H1 (cell line): ENCODE measurements around the gene TRIM71. TPM values are rescaled to one million over a fixed set of nuclear protein-coding genes. Genes with fewer than 3 reads are reported as not detected.

ENCODE experiments used
- ATF3 ChIP-seq: IDR thresholded peaks from 2 replicates; pipeline ENCODE4 v1.6.1; 2011; ENCODE audit warnings: low read depth, mild to moderate bottlenecking, low read length; ENCODE audit not compliant: insufficient read depth
- CBX8 ChIP-seq: fragments of 300-800, 300-1000 bp; sonication (generic); IDR thresholded peaks from 2 replicates; pipeline ENCODE4 v1.7.1; 2016; ENCODE audit warnings: low read depth, low read length, borderline replicate concordance
- CTBP2 ChIP-seq: IDR thresholded peaks from 2 replicates; pipeline ENCODE4 v1.7.0; 2011; ENCODE audit warnings: borderline replicate concordance, mild to moderate bottlenecking, moderate library complexity, mixed read lengths, low read length; ENCODE audit not compliant: insufficient read depth, insufficient read length
- EP300 ChIP-seq, 2 experiments: IDR thresholded peaks; 1 replicate in 1 of 2; 2 replicates in 1 of 2; pipeline ENCODE4 v1.6.1; 2011 to 2012; ENCODE audit warnings: low read depth in 2 of 2, low read length in 2 of 2, mild to moderate bottlenecking in 2 of 2, borderline replicate concordance in 1 of 2, inconsistent platforms in 1 of 2, moderate library complexity in 1 of 2
- GABPA ChIP-seq: IDR thresholded peaks from 2 replicates; pipeline ENCODE4 v1.6.1; 2011; ENCODE audit warnings: mild to moderate bottlenecking, low read length, moderate library complexity, borderline replicate concordance; ENCODE audit not compliant: insufficient read depth
- SP1 ChIP-seq: IDR thresholded peaks from 2 replicates; pipeline ENCODE4 v1.6.1; 2011; ENCODE audit warnings: low read depth, low read length
- polyA plus RNA-seq, 7 experiments: library from polyadenylated mRNA; depleted of rRNA in 3 of 7; stranded (reverse) in 5 of 7; unstranded in 2 of 7; fragments of >200 nt in 5 of 7; fragments of 200-250 nt in 2 of 7; gene quantifications; 1 replicate in 5 of 7; 2 replicates in 1 of 7; 4 replicates in 1 of 7; pipeline versions ENCODE4 v1.2.1 to v1.2.3, GENCODE V29; 2011 to 2013; ENCODE audit warnings: missing spikeins in 2 of 7, mixed read lengths in 2 of 7
- total RNA-seq: library from RNA; stranded (reverse); fragmentation: NEBNext Ultra II Directional; extraction: Animal tissue kit (Norgen Biotek cat#: 25700); gene quantifications from 2 replicates; pipeline ENCODE4 v1.2.1, GENCODE V29; 2021

The TRIM71 gene
- total and polyA plus RNA-seq, 2 of the 8 experiments (the other 6 are each of a cell fraction or from before 2014, with no cell fraction given), result 53.7 to 293 TPM

- TF ChIP-seq ATF3 (no peak), EP300 (IDR thresholded peaks at IDR 0.05; ENCODE audit: borderline replicate concordance in 1 of 2, low read depth in 2 of 2, low read length in 2 of 2) (no peak), CBX8 (no peak), CTBP2 (no peak), SP1 (no peak), GABPA (no peak)
Measured at GRCh38 chr3:32865383-32865782, 47.6 kb downstream of the TRIM71 start (continued).
